Epithelial cell of proximal tubule (primary cell): Measurements from ENCODE around the gene ADCY1. TPM values are rescaled to one million over a fixed set of nuclear protein-coding genes. Genes with fewer than 3 reads are reported as not detected.

Source experiments
- DNase-seq: peaks from one replicate; pipeline ENCODE4 v3.0.0-alpha.2; 2011; ENCODE audit warnings: low read depth
- H3K4me3 ChIP-seq: 2 replicates; pipeline ENCODE4 v1.5.1; 2011; ENCODE audit warnings: low read depth, mild to moderate bottlenecking, low read length
- total RNA-seq: library from RNA; depleted of rRNA; stranded (reverse); fragments of >200 nt; gene quantifications from 2 replicates; pipeline ENCODE4 v1.2.3, GENCODE V29; 2015
- TF ChIP-seq, protein P1 (sequence below): conservative IDR thresholded peaks from 2 replicates; pipeline ENCODE4 v1.5.1; 2012; ENCODE audit warnings: low read depth, mild to moderate bottlenecking, low read length

Gene ADCY1
- total RNA-seq, 1 donor from 2014 or later: 1.2 TPM

DNA sequence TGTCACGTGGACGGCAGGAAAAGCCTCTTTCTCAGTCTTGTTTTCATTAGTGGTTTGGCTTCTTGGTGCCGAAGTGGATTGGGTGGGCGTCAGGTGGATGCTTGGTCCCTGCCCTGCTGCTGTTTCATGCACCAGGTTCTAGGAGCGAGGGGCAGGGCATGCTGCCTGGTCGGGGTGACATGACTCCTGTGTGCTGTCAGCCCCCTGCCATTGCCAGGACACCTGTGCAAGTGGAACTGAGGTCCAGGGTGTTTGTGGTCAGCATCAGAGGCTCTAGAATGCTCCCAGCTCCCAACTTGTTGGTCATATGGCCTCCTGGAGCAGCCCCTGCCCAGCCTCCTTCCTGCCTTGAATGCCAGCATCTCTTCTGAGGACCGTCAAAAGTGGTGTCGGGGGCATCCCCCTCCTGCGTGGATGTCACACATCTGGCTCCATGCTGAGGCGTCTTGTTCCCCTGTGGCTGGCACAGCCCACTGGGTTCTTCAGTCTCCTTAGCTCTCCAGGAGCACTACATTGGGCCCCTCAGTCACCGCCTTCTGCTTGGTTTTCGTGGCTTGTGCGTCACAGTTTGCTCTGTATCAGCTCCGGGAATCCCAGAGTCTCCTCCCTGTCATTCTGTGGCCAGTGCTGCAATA, 24.8 kb downstream of the ADCY1 start:
- no peak overlapping the region for H3K4me3 ChIP-seq
- TF ChIP-seq, protein P1, sequence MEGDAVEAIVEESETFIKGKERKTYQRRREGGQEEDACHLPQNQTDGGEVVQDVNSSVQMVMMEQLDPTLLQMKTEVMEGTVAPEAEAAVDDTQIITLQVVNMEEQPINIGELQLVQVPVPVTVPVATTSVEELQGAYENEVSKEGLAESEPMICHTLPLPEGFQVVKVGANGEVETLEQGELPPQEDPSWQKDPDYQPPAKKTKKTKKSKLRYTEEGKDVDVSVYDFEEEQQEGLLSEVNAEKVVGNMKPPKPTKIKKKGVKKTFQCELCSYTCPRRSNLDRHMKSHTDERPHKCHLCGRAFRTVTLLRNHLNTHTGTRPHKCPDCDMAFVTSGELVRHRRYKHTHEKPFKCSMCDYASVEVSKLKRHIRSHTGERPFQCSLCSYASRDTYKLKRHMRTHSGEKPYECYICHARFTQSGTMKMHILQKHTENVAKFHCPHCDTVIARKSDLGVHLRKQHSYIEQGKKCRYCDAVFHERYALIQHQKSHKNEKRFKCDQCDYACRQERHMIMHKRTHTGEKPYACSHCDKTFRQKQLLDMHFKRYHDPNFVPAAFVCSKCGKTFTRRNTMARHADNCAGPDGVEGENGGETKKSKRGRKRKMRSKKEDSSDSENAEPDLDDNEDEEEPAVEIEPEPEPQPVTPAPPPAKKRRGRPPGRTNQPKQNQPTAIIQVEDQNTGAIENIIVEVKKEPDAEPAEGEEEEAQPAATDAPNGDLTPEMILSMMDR: no peak
- DNase-seq: no peak

DNA sequence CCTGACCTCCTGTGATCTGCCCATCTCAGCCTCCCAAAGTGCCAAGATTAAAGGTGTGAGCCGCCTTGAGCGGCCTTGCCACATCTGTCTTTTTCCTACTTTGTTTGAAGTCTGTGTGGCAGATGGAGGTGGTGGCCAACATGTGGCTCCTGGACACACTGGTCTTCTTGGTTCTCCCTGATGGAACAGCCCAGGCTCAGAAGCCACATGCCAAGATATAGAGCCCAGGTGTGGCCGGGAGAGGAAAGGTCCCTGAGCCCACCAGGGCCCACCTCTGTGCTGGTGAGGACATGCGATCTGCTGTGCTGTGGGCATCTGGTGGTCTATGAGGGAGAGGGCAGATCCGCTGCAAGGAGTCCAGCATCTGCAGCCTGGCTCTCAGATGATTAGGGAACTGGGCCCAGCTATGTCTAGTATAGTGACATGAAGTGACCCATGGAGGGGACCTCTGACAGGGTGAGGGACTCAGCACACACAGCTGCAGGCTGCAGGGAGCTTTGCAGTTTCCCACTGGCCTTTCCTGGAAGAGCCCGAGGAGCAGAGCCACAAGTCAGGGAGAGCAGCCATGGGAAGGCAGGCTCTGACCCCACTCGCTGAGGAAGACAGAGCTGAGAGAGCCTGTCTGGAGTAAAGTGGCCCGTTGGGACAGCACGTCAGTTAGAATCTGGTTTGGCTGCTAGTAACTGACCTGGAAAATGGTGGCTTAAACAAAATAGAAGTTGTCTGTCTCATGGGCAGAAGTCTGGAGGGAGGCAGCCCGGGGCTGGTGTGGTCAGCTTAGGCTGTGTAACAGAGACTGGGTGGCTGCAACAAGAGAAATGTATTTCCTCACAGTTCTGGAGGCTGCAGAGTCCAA, 25.9 kb downstream of the ADCY1 start:
- TF ChIP-seq, protein P1: no peak
- DNase-seq: no peak
- H3K4me3 ChIP-seq: no peak overlapping the region

DNA sequence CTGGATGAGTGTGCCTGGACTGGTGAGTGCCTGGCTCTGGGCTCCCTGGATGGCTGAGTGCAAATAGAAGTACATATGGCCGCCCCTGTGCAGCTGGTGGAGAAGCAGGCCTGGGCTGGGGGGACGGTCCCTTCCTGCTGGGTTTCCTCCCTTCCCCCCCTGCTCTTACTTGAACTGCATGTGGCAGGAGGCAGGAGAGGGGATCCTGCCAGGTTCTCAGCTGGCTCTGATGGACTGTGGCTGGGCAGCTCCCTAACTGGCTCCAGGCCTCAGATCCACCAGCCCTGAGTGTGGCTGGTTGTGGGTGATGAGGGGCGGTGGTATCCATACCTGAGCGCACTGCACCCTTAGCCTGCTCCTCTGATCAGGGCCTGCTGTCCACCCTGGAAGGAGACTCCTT, 26.9 kb downstream of the ADCY1 start:
- TF ChIP-seq, protein P1: no peak
- DNase-seq: no peak
- no peak overlapping the region for H3K4me3 ChIP-seq

DNA sequence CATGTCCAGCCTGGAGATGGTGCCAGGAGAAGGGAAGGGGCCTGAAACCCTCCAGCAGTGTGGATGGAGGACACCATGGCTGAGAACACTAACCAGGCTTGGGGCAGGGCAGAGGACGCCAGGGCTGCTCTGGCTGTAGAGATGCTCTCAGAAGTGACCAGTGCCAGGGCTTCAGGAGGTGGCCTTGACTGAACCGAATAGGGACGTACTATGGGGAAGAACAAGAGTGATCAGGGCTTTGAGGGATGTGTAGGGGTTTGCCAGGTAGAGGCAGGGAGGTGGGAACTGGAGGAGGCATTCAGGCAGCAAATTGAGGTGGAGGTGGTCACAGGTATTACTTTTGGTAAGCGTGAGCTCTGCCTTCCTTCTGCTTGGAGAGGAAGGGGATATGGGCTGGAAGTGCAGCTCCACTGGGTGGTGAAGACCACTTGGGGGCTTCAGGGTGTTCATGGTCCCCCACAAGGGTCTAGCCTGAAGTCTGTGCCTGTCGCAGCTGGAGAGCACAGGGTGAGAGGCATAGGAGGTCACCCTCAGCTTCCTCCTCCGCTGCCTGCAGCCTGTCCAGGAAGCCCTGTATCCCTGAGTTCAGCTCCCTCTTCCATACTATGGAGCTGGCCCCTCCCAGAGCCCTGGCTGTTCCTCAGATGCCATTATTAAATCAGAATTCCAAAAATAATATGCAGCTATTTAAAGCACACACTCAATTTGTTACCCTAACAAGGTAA, 27.8 kb downstream of the ADCY1 start:
- no peak overlapping the region for H3K4me3 ChIP-seq
- TF ChIP-seq, protein P1: no peak
- DNase-seq: no peak

DNA sequence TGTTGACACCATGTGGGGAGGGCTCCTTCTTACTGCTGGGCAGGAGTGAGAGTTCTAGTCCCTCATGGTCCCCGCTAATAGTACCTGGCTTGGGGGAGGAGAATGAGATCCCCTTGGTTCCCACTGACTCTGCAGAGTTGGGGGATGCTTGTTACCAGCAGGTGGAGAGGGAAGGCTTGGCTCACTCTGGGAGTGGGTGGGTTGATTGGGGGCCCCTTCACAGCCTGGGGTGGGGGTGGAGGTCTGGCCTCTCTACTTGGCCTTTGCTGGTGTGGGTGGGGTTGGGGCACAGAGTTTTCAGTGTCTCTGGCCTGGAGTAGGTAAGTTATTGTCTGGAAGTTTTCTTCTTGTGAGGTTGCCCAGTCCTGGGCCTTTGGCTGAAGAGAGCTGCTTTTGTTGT, 31.9 kb downstream of the ADCY1 start:
- H3K4me3 ChIP-seq: no peak overlapping the region
- TF ChIP-seq, protein P1: no peak
- no peak for DNase-seq

DNA sequence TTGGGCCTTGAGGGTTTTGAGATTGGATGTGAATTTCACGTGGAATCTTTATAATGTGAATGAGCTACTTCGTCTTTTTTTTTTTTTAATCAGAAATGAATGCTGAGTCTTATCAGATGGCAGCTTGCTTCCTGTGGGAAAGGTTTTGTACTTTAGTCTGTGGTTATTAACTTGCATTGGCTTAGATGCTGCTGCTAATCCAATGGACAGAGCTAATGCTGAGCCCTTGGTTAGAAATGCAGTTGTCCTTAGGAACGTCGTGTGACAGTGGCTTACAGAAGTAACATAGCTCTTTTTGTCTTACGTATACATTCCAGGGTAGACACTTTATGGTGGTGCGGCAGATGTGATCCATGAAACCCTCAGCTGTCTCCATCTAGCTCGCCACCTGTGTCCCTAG, 32.8 kb downstream of the ADCY1 start:
- H3K4me3 ChIP-seq: no peak overlapping the region
- DNase-seq: no peak
- TF ChIP-seq, protein P1: no peak
